ENCODE measurements around the gene PRR23E. TPM values are rescaled to one million over a fixed set of nuclear protein-coding genes. Genes with fewer than 3 reads are reported as not detected.

Gene PRR23E
- total RNA-seq, 1 donor from 2014 or later, result not detected

- no peak overlapping the region for H3K27ac Mint-ChIP-seq (ENCODE audit: unreplicated experiment)
- H3K36me3 Mint-ChIP-seq (ENCODE audit: unreplicated experiment), result peaks cover 5% of the 10 kb centered on the region
- H3K9me3 Mint-ChIP-seq (ENCODE audit: unreplicated experiment), result no peaks in the 10 kb centered on the region
- peaks cover 2% of the 10 kb centered on the region for H3K27me3 Mint-ChIP-seq (ENCODE audit: unreplicated experiment)
- no peaks in the 10 kb centered on the region for H3K4me1 Mint-ChIP-seq (ENCODE audit: low read depth, unreplicated experiment)
- no peak for TF ChIP-seq CTCF (IDR thresholded peaks at IDR 0.05; ENCODE audit: partially characterized antibody, unreplicated experiment)
- no peak for DNase-seq
- no peak overlapping the region for H3K4me3 Mint-ChIP-seq (ENCODE audit: unreplicated experiment)
Observed at GRCh38 chr3:127193341-127193740, 410 bp downstream of the PRR23E start.

GRCh38 chr3:127193775-127194174 is 844 bp downstream of the PRR23E start:
- H3K4me3 Mint-ChIP-seq (ENCODE audit: unreplicated experiment), result no peak overlapping the region
- H3K9me3 Mint-ChIP-seq (ENCODE audit: unreplicated experiment), result no peaks in the 10 kb centered on the region
- H3K4me1 Mint-ChIP-seq (ENCODE audit: low read depth, unreplicated experiment), result no peaks in the 10 kb centered on the region
- no peak for TF ChIP-seq CTCF (IDR thresholded peaks at IDR 0.05; ENCODE audit: partially characterized antibody, unreplicated experiment)
- H3K36me3 Mint-ChIP-seq (ENCODE audit: unreplicated experiment), result peaks cover 5% of the 10 kb centered on the region
- H3K27me3 Mint-ChIP-seq (ENCODE audit: unreplicated experiment), result peaks cover 2% of the 10 kb centered on the region
- H3K27ac Mint-ChIP-seq (ENCODE audit: unreplicated experiment), result no peak overlapping the region
- DNase-seq, result no peak

GRCh38 chr3:127194601-127195187 is 1.8 kb downstream of the PRR23E start:
- Mint-ChIP-seq H3K27ac (ENCODE audit: unreplicated experiment) (no peak overlapping the region), H3K4me3 (ENCODE audit: unreplicated experiment) (no peak overlapping the region), H3K4me1 (ENCODE audit: low read depth, unreplicated experiment) (no peaks in the 10 kb centered on the region), H3K36me3 (ENCODE audit: unreplicated experiment) (peaks cover 5% of the 10 kb centered on the region), H3K27me3 (ENCODE audit: unreplicated experiment) (peaks cover 2% of the 10 kb centered on the region), H3K9me3 (ENCODE audit: unreplicated experiment) (no peaks in the 10 kb centered on the region)
- no peak for TF ChIP-seq CTCF (IDR thresholded peaks at IDR 0.05; ENCODE audit: partially characterized antibody, unreplicated experiment)
- no peak for DNase-seq

GRCh38 chr3:127195417-127195816 is 2.5 kb downstream of the PRR23E start:
- Mint-ChIP-seq H3K36me3 (ENCODE audit: unreplicated experiment) (peaks cover 5% of the 10 kb centered on the region), H3K4me3 (ENCODE audit: unreplicated experiment) (no peak overlapping the region), H3K4me1 (ENCODE audit: low read depth, unreplicated experiment) (no peaks in the 10 kb centered on the region), H3K27ac (ENCODE audit: unreplicated experiment) (no peak overlapping the region), H3K9me3 (ENCODE audit: unreplicated experiment) (no peaks in the 10 kb centered on the region), H3K27me3 (ENCODE audit: unreplicated experiment) (peaks cover 2% of the 10 kb centered on the region)
- DNase-seq, result no peak
- no peak for TF ChIP-seq CTCF (IDR thresholded peaks at IDR 0.05; ENCODE audit: partially characterized antibody, unreplicated experiment)

- Mint-ChIP-seq H3K27me3 (ENCODE audit: unreplicated experiment) (peaks cover 2% of the 10 kb centered on the region), H3K4me1 (ENCODE audit: low read depth, unreplicated experiment) (no peaks in the 10 kb centered on the region), H3K27ac (ENCODE audit: unreplicated experiment) (no peak overlapping the region), H3K9me3 (ENCODE audit: unreplicated experiment) (no peaks in the 10 kb centered on the region), H3K36me3 (ENCODE audit: unreplicated experiment) (peaks cover 5% of the 10 kb centered on the region), H3K4me3 (ENCODE audit: unreplicated experiment) (no peak overlapping the region)
- TF ChIP-seq CTCF (IDR thresholded peaks at IDR 0.05; ENCODE audit: partially characterized antibody, unreplicated experiment), result no peak
- no peak for DNase-seq
Observed at GRCh38 chr3:127196002-127196401, 3.1 kb downstream of the PRR23E start.
